Smooth muscle cell (in vitro differentiated cells): ENCODE results near the gene METTL1. TPM values are rescaled to one million over a fixed set of nuclear protein-coding genes. Genes with fewer than 3 reads are reported as not detected.

ENCODE experiments used
- DNase-seq: peaks from one replicate; lab custom pipeline; 2025; ENCODE audit not compliant: unreplicated experiment; lab: John Stamatoyannopoulos, UW
- H2AFZ ChIP-seq: fragments of 200-600 bp; sonication (generic); 2 replicates; pipeline ENCODE4 v1.6.0; 2016; ENCODE audit warnings: antibody characterized with exemption, low read depth, mild to moderate bottlenecking
- H3F3A ChIP-seq: fragments of 200-600 bp; sonication (generic); 2 replicates; pipeline ENCODE4 v1.6.0; 2017; ENCODE audit warnings: antibody characterized with exemption, low read depth
- H3K27ac ChIP-seq: fragments of 200-600 bp; sonication (generic); 2 replicates; pipeline ENCODE4 v1.5.1; 2016; ENCODE audit warnings: low read depth, mild to moderate bottlenecking
- H3K27me3 ChIP-seq: fragments of 200-600 bp; sonication (generic); 2 replicates; pipeline ENCODE4 v1.6.1; 2016; ENCODE audit warnings: low read depth, mild to moderate bottlenecking
- H3K36me3 ChIP-seq: fragments of 200-600 bp; sonication (generic); 2 replicates; pipeline ENCODE4 v1.5.1; 2016; ENCODE audit warnings: low read depth
- H3K4me1 ChIP-seq: fragments of 200-600 bp; sonication (generic); 2 replicates; pipeline ENCODE4 v1.5.1; 2016; ENCODE audit warnings: low read depth
- H3K4me2 ChIP-seq: fragments of 200-600 bp; sonication (generic); 2 replicates; pipeline ENCODE4 v1.6.0; 2016; ENCODE audit warnings: mild to moderate bottlenecking
- H3K4me3 ChIP-seq: fragments of 200-600 bp; sonication (generic); 2 replicates; pipeline ENCODE4 v1.5.1; 2016; ENCODE audit warnings: mild to moderate bottlenecking
- H3K79me2 ChIP-seq: fragments of 200-600 bp; sonication (generic); 2 replicates; pipeline ENCODE4 v1.6.0; 2016; ENCODE audit warnings: low read depth, mild to moderate bottlenecking
- H3K9ac ChIP-seq: fragments of 200-600 bp; sonication (generic); 2 replicates; pipeline ENCODE4 v1.6.0; 2016; ENCODE audit warnings: low read depth
- H3K9me3 ChIP-seq: fragments of 200-600 bp; sonication (generic); replicated peaks from 2 replicates; pipeline ENCODE4 v1.5.1; 2016; ENCODE audit warnings: low read depth
- H4K20me1 ChIP-seq: fragments of 200-600 bp; sonication (generic); 2 replicates; pipeline ENCODE4 v1.6.0; 2016; ENCODE audit warnings: low read depth
- CTCF ChIP-seq: fragments of 200-600 bp; sonication (generic); IDR thresholded peaks from 2 replicates; pipeline ENCODE4 v1.5.1; 2017; ENCODE audit warnings: borderline replicate concordance, mild to moderate bottlenecking, antibody characterized with exemption; ENCODE audit not compliant: insufficient read depth, poor library complexity, severe bottlenecking
- WGBS: methylation state at CpG from one replicate; pipeline ENCODE4 v1.1.7; 2016; ENCODE audit warnings: low lambda C conversion rate; 5-methylcytosine and 5-hydroxymethylcytosine counted together
- polyA plus RNA-seq: library from polyadenylated mRNA; unstranded; fragments of >200 nt; fragmentation: Nextera tagmentation; extraction: Ambion mirVana; gene quantifications from 2 replicates; pipeline ENCODE4 v1.2.1, GENCODE V29; 2016
- total RNA-seq: library from RNA; depleted of rRNA; stranded (reverse); fragments of >200 nt; gene quantifications from 2 replicates; pipeline ENCODE4 v1.2.3, GENCODE V29; 2014

The METTL1 gene
- total and polyA plus RNA-seq, 2 experiments from 2014 or later = 4.1 to 20.3 TPM

GRCh38 chr12:57771236-57771872 is 551 bp downstream of the METTL1 start:
- peaks cover 20% of the 10 kb centered on the region for H3K27me3 ChIP-seq
- peak overlapping the region; percentile 95 for H3K27ac ChIP-seq
- no peaks in the 10 kb centered on the region for H4K20me1 ChIP-seq
- H3K9ac ChIP-seq = peak overlapping the region; percentile 91
- no peaks in the 10 kb centered on the region for H3K9me3 ChIP-seq
- WGBS = 4% methylated on average over 16 of the region's 16 CpGs
- H3K4me2 ChIP-seq = peak overlapping the region; percentile 94
- peaks cover 14% of the 10 kb centered on the region for H3K4me1 ChIP-seq
- peak overlapping the region; percentile 88 for H3K4me3 ChIP-seq
- TF ChIP-seq CTCF = no peak
- H2AFZ ChIP-seq = peak overlapping the region; percentile 98
- DNase-seq = no peak
- H3F3A ChIP-seq = no peaks in the 10 kb centered on the region
- H3K79me2 ChIP-seq = no peaks in the 10 kb centered on the region
- H3K36me3 ChIP-seq = no peaks in the 10 kb centered on the region

- H3K9me3 ChIP-seq = no peaks in the 10 kb centered on the region
- no peaks in the 10 kb centered on the region for H3F3A ChIP-seq
- H4K20me1 ChIP-seq = no peaks in the 10 kb centered on the region
- peaks cover 20% of the 10 kb centered on the region for H3K4me1 ChIP-seq
- no peak overlapping the region for H3K4me3 ChIP-seq
- no peak for TF ChIP-seq CTCF
- WGBS = 92% methylated on average over 4 of the region's 4 CpGs
- H2AFZ ChIP-seq = no peak overlapping the region
- no peaks in the 10 kb centered on the region for H3K36me3 ChIP-seq
- H3K27me3 ChIP-seq = peaks cover 27% of the 10 kb centered on the region
- H3K27ac ChIP-seq = peak overlapping the region; percentile 95
- no peak for DNase-seq
- H3K4me2 ChIP-seq = peak overlapping the region; percentile 94
- H3K9ac ChIP-seq = no peak overlapping the region
- H3K79me2 ChIP-seq = no peaks in the 10 kb centered on the region
Measured at GRCh38 chr12:57770734-57771133, 1.2 kb downstream of the METTL1 start.

- H3K4me3 ChIP-seq = no peak overlapping the region
Measured at GRCh38 chr12:57769594-57769993, 2.3 kb downstream of the METTL1 start.

More at GRCh38 chr12:57769594-57769993, 2.3 kb downstream of the METTL1 start:
- WGBS = 97% methylated on average over 11 of the region's 11 CpGs
- no peak for DNase-seq
- Histone ChIP-seq H3K4me2 (no peak overlapping the region), H2AFZ (no peak overlapping the region), H3K4me1 (peaks cover 26% of the 10 kb centered on the region), H3K27me3 (peaks cover 38% of the 10 kb centered on the region), H4K20me1 (no peaks in the 10 kb centered on the region), H3K36me3 (no peaks in the 10 kb centered on the region), H3K79me2 (no peaks in the 10 kb centered on the region), H3K27ac (no peak overlapping the region), H3K9me3 (no peaks in the 10 kb centered on the region), H3K9ac (no peak overlapping the region), H3F3A (no peaks in the 10 kb centered on the region)
- no peak for TF ChIP-seq CTCF
